Loucy (cell line): Measurements from ENCODE around the gene MPND.

Source experiments
- CTCF ChIP-seq: fragments of 200-600 bp; sonication (generic); conservative IDR thresholded peaks from 2 replicates; pipeline ENCODE4 v1.5.1; 2014; ENCODE audit warnings: mild to moderate bottlenecking, antibody characterized with exemption, low read length
- EZH2phosphoT487 ChIP-seq: fragments of 200-600 bp; IDR thresholded peaks from 2 replicates; pipeline ENCODE4 v1.6.1; 2018; ENCODE audit warnings: antibody characterized with exemption, mild to moderate bottlenecking, moderate library complexity, borderline replicate concordance

DNA sequence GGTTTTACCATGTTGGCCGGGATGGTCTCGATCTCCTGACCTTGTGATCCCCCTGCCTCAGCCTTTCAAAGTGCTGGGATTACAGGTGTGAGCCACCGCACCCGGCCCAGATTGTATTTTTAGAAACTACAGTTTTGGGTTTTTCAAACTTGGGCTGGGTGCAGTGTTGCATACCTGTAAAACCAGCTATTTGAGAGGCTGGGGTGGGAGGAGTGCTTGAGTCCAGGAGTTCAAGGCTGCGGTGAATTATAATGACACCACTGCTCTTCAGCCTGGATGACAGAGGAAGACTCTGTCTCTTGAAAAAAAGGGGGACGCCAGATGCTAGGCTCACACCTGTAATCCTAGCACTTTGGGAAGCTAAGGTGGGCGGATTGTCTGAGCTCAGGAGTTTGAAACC, 63.3 kb downstream of the MPND start:
- TF ChIP-seq CTCF (no peak), EZH2phosphoT487 (no peak)
